Stomach (tissue), 9 donors: ENCODE results near the gene MTCL1. TPM values are rescaled to one million over a fixed set of nuclear protein-coding genes. Genes with fewer than 3 reads are reported as not detected.

ENCODE experiments used
- DNase-seq, 2 donors: peaks; one replicate each; pipeline versions ENCODE4 v3.0.0 to v3.0.0-alpha.2; 2013 to 2019
- H3K27ac ChIP-seq, 5 donors: fragments of 200-600 bp in 4 of 5; sonication (generic) in 4 of 5; one replicate each; pipeline ENCODE4 v1.5.1; 2013 to 2019; ENCODE audit warnings: mild to moderate bottlenecking in 1 of 5, moderate library complexity in 1 of 5
- H3K27me3 ChIP-seq, 3 donors: fragments of 200-600 bp; sonication (generic); one replicate each; pipeline ENCODE4 v1.5.1; 2017 to 2019; ENCODE audit warnings: mixed run types in 1 of 3
- H3K36me3 ChIP-seq, 4 donors: fragments of 200-600 bp; sonication (generic); 1 replicate in 3 of 4; 2 replicates in 1 of 4; pipeline ENCODE4 v1.5.1; 2016 to 2019
- H3K4me1 ChIP-seq, 4 donors: fragments of 200-600 bp; sonication (generic); one replicate each; pipeline ENCODE4 v1.5.1; 2016 to 2019
- H3K4me3 ChIP-seq, 4 donors: fragments of 200-600 bp; sonication (generic) in 3 of 4; one replicate each; pipeline ENCODE4 v1.5.1; 2016 to 2019; ENCODE audit warnings: mild to moderate bottlenecking in 1 of 4
- H3K9me3 ChIP-seq, 4 donors: fragments of 200-600 bp; sonication (generic); one replicate each; pipeline ENCODE4 v1.5.1; 2016 to 2019
- EP300 ChIP-seq: sonication (generic); formaldehyde crosslinking; IDR thresholded peaks from one replicate; pipeline ENCODE4 v1.6.1; 2017; ENCODE audit warnings: antibody characterized with exemption
- POLR2A ChIP-seq, 4 donors: fragments of 450-650 bp; IDR thresholded peaks; one replicate each; pipeline ENCODE4 v1.6.1; 2016; ENCODE audit warnings: antibody characterized with exemption in 4 of 4, control low read depth in 2 of 4, mild to moderate bottlenecking in 1 of 4, moderate library complexity in 1 of 4
- POLR2AphosphoS5 ChIP-seq, 3 donors: sonication (generic); formaldehyde crosslinking; IDR thresholded peaks; one replicate each; pipeline ENCODE4 v1.6.1; 2016; ENCODE audit warnings: antibody characterized with exemption in 3 of 3
- WGBS, 5 donors: extraction: QIAGEN DNeasy Blood & Tissue Kit in 3 of 5; methylation state at CpG; one replicate each; pipeline versions ENCODE4 v1.1.5 to v1.1.7; 2013 to 2018; 5-methylcytosine and 5-hydroxymethylcytosine counted together
- intact Hi-C: fragments of 100-400 bp; cut with DNase I; formaldehyde crosslinking; loops from one replicate; pipeline ENCODE4 v1.15.1; 2023; ENCODE audit warnings: low total_unique reads
- polyA plus RNA-seq, 3 donors: library from polyadenylated mRNA; stranded (reverse); fragments of 200-250 nt; gene quantifications; one replicate each; pipeline ENCODE4 v1.2.3, GENCODE V29; 2013
- total RNA-seq, 5 donors: library from RNA; depleted of rRNA; stranded (reverse); fragments of >200 nt; gene quantifications; one replicate each; pipeline versions ENCODE4 v1.1.0 to v1.2.3, GENCODE V29; 2014 to 2016
- TF ChIP-seq, protein P1 (sequence below), 7 experiments: fragments of 450-650 bp in 4 of 7; fragments of 200-600 bp in 3 of 7; sonication (generic) in 3 of 7; IDR thresholded peaks; one replicate each; pipeline ENCODE4 v1.5.1; 2016 to 2019; ENCODE audit warnings: antibody characterized with exemption in 7 of 7, control low read depth in 2 of 7, mild to moderate bottlenecking in 1 of 7
- donor health status: healthy with polysubstance abuse.
- donor health status: Bipolar disorder and iron deficiency.
- donor health status: healthy.

The MTCL1 gene
- total and polyA plus RNA-seq, 8 donors, result 2.3 to 225 (median 20.5) TPM

DNA sequence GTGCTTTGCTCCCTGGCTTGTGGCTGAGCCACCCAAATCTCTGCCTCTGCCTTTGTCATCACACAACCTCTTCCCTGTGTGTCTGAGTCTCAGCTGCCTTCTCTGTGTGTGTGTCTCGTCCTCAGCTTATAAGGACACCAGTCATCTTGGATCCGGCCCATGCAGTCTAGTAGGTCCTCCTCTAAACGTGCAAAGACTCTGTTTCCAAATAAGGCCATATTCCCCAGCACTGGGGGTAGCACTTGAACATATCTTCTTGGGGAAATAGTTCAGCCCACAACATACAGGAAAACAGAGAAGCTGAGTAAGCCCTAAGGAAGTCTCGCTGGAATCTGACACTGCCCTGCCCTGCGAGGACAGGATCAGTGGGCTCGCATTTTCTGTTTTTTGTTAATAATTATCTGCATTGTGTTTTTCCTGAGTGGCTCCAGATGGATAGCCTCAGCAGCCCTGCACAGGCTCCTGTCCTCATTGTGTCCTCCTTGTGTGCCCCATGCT lies 42.1 kb downstream of the MTCL1 start:
- Histone ChIP-seq H3K9me3 (no peaks in the 10 kb centered on the region), H3K27me3 (no peaks in the 10 kb centered on the region), H3K4me3 (no peak overlapping the region), H3K4me1 (peaks cover 0 to 53% (median 18%) of the 10 kb centered on the region in 4 donors), H3K27ac (peak overlapping the region in 4 of 5 donors; percentile 30 to 75 (median 58)), H3K36me3 (no peaks in the 10 kb centered on the region)
- intact Hi-C loops, result no loop called here
- WGBS, 5 donors, result 57 to 83% (median 77%) methylated on average over 5 to 6 of the region's 6 CpGs
- DNase-seq, result no peak
- TF ChIP-seq POLR2AphosphoS5 (IDR thresholded peaks at IDR 0.05), result no peak
- TF ChIP-seq POLR2A (IDR thresholded peaks at IDR 0.05), result no peak
- TF ChIP-seq, protein P1, sequence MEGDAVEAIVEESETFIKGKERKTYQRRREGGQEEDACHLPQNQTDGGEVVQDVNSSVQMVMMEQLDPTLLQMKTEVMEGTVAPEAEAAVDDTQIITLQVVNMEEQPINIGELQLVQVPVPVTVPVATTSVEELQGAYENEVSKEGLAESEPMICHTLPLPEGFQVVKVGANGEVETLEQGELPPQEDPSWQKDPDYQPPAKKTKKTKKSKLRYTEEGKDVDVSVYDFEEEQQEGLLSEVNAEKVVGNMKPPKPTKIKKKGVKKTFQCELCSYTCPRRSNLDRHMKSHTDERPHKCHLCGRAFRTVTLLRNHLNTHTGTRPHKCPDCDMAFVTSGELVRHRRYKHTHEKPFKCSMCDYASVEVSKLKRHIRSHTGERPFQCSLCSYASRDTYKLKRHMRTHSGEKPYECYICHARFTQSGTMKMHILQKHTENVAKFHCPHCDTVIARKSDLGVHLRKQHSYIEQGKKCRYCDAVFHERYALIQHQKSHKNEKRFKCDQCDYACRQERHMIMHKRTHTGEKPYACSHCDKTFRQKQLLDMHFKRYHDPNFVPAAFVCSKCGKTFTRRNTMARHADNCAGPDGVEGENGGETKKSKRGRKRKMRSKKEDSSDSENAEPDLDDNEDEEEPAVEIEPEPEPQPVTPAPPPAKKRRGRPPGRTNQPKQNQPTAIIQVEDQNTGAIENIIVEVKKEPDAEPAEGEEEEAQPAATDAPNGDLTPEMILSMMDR (IDR thresholded peaks at IDR 0.05), result no peak
- TF ChIP-seq EP300, result no peak

DNA sequence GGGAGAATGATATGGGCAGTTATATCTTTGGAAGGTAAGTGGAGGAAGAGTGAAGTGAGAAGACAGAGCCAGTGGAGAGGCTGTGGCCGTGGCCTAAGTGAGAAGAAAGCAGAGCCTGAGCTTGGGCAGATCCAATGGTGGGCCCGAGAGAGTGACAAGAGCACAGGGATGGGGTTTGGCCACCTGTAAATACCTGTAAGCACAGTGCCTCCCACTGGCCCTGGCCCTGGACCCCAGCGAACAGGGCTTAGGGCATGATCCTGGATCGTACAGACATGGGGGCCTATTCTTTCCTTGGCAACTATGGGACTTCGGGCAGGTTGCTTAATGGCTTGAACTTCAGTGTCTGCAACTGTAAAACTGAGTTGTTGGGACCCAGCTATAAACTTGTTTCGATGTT lies 44.1 kb downstream of the MTCL1 start:
- Histone ChIP-seq H3K27ac (peak overlapping the region in 4 of 5 donors; percentile 45 to 82 (median 62)), H3K9me3 (no peaks in the 10 kb centered on the region), H3K4me3 (no peak overlapping the region), H3K4me1 (peaks cover 0 to 46% (median 20%) of the 10 kb centered on the region in 4 donors), H3K36me3 (no peaks in the 10 kb centered on the region), H3K27me3 (no peaks in the 10 kb centered on the region)
- DNase-seq, result no peak
- TF ChIP-seq EP300 (no peak), POLR2A (IDR thresholded peaks at IDR 0.05) (no peak), POLR2AphosphoS5 (IDR thresholded peaks at IDR 0.05) (no peak)
- TF ChIP-seq, protein P1 (IDR thresholded peaks at IDR 0.05), result no peak
- intact Hi-C loops, result no loop called here
- WGBS, 5 donors, result 95 to 98% (median 96%) methylated on average over 6 of the region's 6 CpGs

DNA sequence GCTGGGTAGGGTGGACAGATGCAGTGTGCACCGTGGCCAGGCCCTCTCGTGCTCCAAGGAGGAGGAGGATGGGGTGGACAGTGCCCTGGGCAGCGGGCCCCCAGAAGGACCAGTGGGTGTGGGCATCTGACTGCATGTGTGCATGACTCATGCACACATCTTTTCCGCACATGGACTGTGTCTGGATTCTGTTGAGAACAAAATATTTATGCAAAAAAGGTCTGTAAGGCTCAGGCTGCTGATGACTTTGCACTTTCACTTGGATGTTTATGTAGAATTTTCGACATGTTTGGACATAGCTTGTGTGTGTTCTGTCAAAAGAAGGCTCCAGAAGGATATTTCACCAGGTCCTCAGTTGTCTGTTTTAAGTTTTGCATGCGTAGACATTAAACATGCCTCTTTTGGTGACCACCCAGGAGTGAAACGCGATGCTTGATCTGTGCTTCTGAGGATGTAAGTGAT lies 45.6 kb downstream of the MTCL1 start:
- intact Hi-C loops, result no loop called here
- TF ChIP-seq, protein P1 (IDR thresholded peaks at IDR 0.05), result no peak
- TF ChIP-seq POLR2A (IDR thresholded peaks at IDR 0.05) (no peak), EP300 (peak; percentile 59), POLR2AphosphoS5 (IDR thresholded peaks at IDR 0.05) (peak; percentile 45 to 78 (median 77))

DNA sequence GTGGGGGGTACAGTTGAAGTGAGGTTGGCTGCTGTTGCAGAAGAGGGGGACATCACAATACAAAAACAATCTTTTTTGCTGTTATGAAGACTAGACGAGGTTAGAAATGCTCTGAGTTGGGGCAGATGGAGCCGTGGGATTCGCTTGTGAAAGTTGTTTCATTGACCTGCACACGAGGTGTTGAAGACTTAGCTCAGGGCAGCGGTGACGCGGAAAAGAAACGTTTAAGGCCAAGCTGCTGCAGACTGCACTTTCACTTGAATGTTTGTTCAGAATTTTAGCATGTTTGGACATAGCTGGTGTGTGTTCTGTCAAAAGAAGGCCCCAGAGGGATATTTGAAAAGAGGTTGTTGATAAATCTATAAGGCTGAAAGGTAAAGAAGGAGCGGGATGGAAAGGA lies 46.3 kb downstream of the MTCL1 start:
- peak overlapping the region; percentile 22 to 82 (median 59) for H3K27ac ChIP-seq
- 70 to 77% (median 73%) methylated on average over 9 of the region's 9 CpGs for WGBS, 5 donors
- H3K4me1 ChIP-seq, result peaks cover 0 to 39% (median 18%) of the 10 kb centered on the region in 4 donors

More for the DNA sequence above, 45.6 kb downstream of the MTCL1 start:
- Histone ChIP-seq H3K36me3 (no peaks in the 10 kb centered on the region), H3K27ac (peak overlapping the region in 4 of 5 donors; percentile 45 to 82 (median 69)), H3K9me3 (no peaks in the 10 kb centered on the region), H3K27me3 (no peaks in the 10 kb centered on the region), H3K4me1 (peaks cover 0 to 38% (median 19%) of the 10 kb centered on the region in 4 donors), H3K4me3 (no peak overlapping the region)
- WGBS, 5 donors, result 62 to 79% (median 72%) methylated on average over 8 of the region's 8 CpGs
- DNase-seq, result peak in 1 of 2 donors; percentile 75

DNA sequence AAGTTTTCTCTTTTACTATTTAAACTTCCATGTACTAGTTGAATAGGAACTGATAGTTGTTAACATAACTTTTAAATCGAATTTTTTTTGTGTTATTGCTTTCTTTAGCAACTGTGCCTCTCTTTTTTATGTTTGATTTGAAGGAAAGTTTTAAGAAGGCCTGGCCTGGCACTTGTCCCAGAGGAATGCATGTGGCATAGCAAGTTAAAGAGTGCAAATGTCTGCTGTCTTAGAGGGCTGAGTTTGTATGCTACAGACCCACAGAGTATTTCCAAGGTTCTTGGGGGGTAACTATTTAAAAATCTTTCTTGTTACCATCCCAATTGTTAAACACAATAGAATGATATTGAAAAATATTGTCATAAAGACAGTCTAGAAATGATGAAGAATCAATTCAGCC lies 47.0 kb downstream of the MTCL1 start:
- WGBS, 5 donors, result 7 to 24% (median 15%) methylated on average over 1 of the region's 1 CpG
- intact Hi-C loops, result no loop called here

More for the DNA sequence above, 46.3 kb downstream of the MTCL1 start:
- intact Hi-C loops, result no loop called here
- no peak overlapping the region for H3K4me3 ChIP-seq
- TF ChIP-seq POLR2AphosphoS5 (IDR thresholded peaks at IDR 0.05) (peak in 1 of 3 donors; percentile 51), POLR2A (IDR thresholded peaks at IDR 0.05) (no peak), EP300 (no peak)
- DNase-seq, result no peak
- H3K9me3 ChIP-seq, result no peaks in the 10 kb centered on the region
- H3K36me3 ChIP-seq, result no peaks in the 10 kb centered on the region
- H3K27me3 ChIP-seq, result no peaks in the 10 kb centered on the region

More for the DNA sequence above, 47.0 kb downstream of the MTCL1 start:
- DNase-seq, result no peak
- Histone ChIP-seq H3K27me3 (no peaks in the 10 kb centered on the region), H3K4me1 (peaks cover 0 to 39% (median 18%) of the 10 kb centered on the region in 4 donors), H3K4me3 (no peak overlapping the region), H3K9me3 (no peaks in the 10 kb centered on the region), H3K36me3 (no peaks in the 10 kb centered on the region), H3K27ac (peak overlapping the region in 3 of 5 donors; percentile 59 to 82 (median 79))
- TF ChIP-seq POLR2A (IDR thresholded peaks at IDR 0.05) (no peak), POLR2AphosphoS5 (IDR thresholded peaks at IDR 0.05) (no peak), EP300 (no peak)
- TF ChIP-seq, protein P1 (IDR thresholded peaks at IDR 0.05), result no peak
